ENCODE results near the gene ZFHX3.

- TF ChIP-seq EZH2 (IDR thresholded peaks at IDR 0.05; ENCODE audit: low read length, missing control alignments) (no peak), CTCF (conservative IDR thresholded peaks at IDR 0.05 in 1 of 2, IDR thresholded peaks at IDR 0.05 in 1 of 2; ENCODE audit: low read depth in 1 of 2, low read length in 2 of 2) (no peak)
Measured at GRCh38 chr16:73042807-73043206, 5.1 kb downstream of the ZFHX3 start.

All from fibroblast of lung (primary cell).